HG03457 (cell line): ENCODE measurements around the gene CCDC97.
A peak's percentile ranks its signal among the peaks of the same experiment; 100 is the strongest.
"Not testable (repeated sequence)": the region's sequence is repeated elsewhere in the genome, so short reads cannot be mapped to it uniquely, and the experiment has no call there.

ENCODE experiments used
- ATAC-seq: cut with Tn5 transposase; IDR thresholded peaks from one replicate; pipeline ENCODE4 v1.9.1; 2021; ENCODE audit warnings: moderate number of reproducible peaks; ENCODE audit not compliant: unreplicated experiment

The CCDC97 gene

DNA sequence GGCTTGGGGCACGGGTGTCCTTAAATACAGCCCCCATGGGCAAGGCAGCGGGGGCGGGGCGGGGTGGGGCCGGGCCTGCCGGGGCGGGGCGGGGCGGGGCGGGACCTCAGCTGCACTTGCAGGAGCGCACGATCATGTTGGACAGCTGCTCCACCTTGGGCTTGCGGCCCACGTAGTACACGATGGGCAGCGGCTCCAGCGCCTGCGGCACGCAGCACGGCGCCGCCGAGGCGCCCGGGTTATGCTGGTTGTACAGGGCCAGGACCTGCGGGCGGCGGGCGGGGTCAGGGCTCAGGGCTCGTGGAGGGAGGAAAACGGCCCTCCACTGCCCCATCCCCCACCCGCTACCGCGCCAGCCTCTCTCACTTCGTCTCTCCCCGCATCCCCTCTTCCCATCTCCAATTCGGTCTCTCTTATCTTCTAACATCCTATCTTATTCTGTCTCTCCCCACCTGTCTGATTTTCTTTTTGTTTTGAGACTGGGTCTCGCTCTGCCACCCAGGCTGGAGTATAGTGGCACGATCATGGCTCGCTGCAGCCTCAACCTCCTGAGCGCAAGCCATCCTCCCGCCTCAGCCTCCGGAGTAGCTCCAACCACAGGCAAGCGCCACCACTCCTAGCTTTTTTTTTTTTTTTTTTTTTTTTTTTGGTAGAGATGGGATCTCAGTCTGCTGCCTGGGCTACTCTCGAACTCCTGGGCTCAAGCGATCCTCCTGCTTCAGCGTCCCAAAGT is 21.1 kb downstream of the CCDC97 start:
- ATAC-seq, result no peak

DNA sequence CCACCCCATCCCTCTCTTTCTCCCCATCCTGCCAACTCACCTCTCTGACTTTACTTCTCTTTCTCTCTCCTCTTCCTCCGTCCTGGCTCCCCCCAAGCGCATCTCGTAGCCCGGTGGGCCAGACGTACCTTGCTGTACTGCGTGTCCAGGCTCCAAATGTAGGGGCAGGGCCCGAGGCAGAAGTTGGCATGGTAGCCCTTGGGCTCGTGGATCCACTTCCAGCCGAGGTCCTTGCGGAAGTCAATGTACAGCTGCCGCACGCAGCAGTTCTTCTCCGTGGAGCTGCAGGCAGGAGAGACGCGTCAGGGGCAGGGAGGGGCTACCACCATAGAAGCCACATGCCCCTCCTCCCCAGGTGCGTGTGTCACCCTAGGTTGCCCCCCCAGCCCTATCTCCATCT is 22.0 kb downstream of the CCDC97 start:
- ATAC-seq, result no peak

DNA sequence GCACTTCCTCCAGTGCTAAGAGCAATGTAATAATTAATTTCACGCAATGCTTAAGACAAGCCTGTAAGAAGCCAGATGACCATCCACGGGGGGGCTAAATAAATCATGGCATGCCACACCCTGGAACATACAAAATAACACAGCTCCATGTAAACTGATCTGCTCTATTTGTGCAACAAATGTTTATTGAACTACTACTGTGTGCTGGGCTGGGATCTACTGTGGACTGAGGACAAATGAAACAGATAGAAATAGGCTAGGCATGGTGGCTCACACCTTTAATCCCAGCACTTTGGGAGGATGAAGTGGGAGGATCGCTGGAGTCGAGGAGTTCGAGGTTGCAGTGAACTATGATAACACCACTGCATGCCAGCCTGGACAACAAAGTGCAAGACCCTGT is 22.5 kb downstream of the CCDC97 start:
- no peak for ATAC-seq

DNA sequence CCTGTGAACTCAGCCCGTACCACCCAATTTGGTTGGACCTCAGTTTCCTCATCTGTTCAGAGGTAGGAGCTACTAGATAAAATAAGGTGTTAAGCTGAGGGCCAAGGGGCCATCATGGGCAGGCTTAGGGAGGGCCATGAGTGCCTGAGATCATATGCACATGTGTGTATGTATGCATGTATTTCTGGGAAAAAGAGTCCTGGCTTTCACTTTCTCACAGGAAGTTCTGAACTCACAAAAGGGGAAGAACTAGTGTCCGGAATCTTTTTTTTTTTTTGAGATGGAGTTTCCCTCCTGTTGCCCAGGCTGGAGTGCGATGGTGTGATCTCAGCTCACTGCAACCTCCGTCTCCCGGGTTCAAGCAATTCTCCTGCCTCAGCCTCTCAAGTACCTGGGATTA is 24.8 kb downstream of the CCDC97 start:
- no peak for ATAC-seq

DNA sequence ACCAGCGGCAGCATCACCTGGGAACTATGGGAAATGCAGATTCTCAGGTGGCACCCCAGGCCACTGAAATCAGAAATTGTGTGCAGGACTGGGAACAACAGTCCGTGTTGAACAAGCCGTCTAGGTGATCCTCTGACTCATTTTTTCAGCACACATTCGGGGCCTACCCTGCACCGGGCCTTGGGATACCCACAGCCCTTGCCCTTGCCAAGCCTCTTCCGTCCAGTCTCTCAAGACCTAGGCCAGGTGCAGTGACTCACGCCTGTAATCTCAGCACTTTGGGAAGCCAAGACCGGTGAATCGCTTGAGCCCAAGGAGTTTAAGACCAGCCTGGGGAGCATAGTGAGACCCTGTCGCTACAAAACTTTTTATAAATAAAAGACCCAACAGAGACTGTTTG is 25.5 kb downstream of the CCDC97 start:
- ATAC-seq, result no peak

DNA sequence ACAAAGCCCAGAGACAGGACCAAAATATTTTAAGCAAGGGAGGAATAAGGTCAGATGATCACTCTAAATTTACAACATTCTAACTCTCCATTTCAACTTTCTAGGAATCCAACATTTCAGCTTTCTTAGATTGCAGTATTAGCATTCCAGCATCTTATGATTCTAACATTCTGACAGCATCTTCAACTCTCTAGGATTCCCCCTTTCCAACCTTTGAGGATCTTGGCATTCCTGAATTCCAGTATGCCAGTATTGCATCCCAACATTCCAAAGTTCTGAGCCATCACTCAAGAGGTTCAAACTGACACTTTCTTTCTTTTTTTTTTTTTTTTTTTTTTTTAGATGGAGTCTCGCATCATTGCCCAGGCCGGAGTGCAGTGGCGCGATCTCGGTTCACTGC is 30.0 kb downstream of the CCDC97 start:
- no peak for ATAC-seq

DNA sequence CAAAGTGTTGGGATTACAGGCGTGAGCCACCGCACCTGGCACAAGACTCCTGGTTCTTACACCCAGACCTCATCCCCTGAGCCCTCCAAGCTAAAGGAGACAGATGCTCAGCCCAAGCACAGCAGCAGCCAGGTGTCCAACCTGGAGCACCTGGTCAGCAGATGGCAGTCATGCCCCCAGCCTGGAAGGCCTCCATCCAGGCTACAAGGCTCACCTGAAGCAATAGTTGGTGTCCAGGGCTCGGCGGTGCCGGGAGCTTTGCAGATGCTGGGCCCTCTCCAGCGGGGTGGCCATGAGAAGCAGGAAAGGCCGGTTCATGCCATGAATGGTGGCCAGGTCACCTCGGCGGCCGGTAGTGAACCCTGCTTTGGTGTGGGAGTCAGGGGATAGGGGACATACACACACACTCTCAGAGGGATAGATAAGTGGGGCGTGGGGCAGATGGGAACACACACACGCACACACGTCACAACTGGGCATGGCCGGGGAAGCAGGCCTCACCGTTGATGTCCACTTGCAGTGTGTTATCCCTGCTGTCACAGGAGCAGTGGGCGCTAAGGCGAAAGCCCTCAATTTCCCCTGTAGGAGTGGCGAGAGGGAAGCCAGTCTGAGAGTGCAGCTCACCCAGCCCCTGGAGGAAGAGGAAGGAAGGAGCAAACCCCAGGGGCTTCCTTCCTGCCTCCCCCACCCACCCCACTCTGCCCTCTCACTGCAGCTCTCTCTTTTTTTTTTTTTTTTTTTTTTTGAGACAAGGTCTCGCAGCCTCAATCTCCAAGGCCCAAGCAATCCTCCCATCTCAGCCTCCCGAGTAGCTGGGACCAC is 31.9 kb downstream of the CCDC97 start:
- no peak for ATAC-seq

DNA sequence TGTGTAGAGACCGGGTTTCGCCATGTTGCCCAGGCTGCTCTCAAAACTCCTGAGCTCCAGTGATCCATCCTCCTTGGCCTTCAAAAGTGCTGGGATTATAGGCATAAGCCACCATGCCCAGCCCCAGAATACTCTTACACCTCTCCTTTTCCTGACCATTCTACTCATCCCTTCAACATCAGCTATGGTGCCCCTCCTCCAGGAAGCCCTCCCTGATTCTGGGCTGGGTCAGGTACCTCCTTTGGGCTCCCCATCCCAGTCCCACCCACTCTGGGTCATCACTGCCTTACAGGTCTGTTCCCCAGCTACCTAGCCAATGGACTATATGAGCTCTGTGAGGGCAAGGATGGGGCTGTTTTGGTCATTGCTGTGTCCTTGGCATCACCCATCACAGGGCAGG is 34.2 kb downstream of the CCDC97 start:
- ATAC-seq, result no peak

DNA sequence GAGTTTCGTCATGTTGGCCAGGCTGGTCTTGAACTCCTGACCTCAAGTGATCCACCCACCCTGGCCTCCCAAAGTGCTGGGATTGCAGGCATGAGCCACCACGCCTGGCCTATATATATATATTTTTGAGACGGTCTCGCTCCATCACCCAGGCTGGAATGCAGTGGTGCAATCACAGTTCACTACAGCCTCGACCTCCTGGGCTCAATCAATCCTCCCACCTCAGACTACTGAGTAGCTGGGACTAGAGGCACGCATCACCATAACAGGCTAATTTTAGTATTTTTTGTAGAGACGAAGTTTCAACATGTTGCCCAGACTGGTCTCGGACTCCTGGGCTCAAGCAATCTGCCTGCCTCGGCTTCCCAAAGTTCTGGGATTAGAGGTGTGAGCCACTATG is 36.9 kb downstream of the CCDC97 start:
- not testable (repeated sequence) for ATAC-seq

DNA sequence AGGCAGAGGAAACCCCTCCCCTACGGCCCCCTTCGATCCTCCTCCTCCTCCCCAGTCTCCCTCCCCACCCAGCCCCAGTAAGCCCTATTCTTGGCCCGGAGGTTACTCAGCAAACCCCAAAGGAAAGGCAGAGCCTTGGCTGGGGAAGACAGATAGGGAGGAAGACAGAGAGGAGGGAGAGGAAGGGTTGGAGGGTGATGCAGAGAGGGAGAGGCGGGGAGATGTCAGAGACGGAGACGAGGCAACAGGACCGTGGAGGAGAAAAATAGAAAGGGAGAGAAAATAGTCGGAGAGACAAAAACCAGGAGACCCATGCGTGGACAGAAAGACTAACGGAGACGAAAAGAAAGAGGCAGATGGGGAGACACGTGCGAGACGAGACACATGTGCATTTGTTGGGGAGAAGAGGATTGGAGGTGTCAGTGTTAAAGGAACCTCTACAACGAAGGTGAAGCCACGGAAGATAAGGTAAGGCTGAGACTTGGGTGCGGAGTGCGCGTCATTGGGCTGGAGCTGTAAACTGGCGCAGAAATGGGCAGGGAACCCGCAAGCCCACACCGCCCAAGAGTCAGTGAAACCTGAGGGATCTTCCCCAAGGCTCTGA is 40.9 kb downstream of the CCDC97 start:
- ATAC-seq, result no peak

DNA sequence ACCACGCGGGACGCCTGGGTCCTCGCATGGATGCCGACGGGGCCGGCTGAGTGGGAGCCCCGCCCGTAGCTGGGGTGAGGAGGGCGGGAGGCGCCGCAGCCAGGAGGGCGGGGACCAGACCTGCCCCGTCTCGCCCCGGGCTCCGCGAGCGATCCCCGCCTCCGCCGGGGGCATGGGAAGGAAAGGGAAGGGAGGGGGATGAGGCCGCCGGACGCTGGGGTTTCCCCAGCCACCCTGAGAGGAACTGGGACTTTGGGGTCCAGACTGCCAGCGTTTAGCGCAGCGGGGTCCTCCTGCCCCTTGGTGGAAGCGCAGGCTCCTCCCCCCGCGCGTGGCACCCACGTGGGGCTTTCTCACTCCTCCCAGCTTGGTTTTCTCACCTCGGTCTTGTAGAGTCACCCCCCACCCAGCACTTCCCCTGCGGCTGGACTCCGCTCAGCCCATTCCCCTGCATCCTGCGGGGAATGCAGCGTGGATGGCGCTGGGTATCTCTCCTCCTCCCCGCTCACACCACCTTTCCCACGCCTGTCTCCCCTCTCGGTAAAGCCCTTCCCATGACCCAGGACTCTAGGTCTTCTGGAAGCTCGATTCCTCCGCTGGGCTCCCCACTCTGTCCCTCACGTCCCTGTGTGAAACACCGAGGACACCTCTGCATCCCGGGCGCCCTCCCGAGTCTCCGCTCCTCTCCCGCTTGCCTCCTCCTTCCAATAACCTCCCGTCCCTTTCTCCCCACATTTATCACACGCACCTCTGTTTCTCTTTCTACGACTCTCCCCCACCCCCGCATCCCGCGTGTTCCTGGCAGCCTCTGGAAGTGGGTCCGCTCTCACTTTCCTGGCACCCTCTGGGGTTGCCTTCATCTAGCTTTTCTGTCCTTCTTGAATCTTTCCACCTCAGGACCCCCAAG is 41.6 kb downstream of the CCDC97 start:
- peak; percentile 29 for ATAC-seq

DNA sequence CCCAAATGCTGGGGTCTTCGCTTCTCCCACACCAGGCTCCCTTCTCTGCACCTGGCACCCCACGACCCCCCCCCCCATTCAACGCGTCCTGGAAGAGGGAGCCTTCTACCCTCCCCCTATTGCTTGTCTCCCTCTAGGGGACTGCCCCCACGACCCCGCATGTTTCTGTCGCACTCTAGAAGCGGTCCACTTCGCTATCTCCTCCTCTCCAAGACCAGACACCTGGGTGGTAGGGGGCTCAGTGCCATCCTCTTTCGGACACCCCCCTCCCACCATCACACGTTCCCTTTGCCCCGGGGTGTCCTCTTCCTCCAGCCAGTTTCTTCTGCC is 42.3 kb downstream of the CCDC97 start:
- no peak for ATAC-seq

DNA sequence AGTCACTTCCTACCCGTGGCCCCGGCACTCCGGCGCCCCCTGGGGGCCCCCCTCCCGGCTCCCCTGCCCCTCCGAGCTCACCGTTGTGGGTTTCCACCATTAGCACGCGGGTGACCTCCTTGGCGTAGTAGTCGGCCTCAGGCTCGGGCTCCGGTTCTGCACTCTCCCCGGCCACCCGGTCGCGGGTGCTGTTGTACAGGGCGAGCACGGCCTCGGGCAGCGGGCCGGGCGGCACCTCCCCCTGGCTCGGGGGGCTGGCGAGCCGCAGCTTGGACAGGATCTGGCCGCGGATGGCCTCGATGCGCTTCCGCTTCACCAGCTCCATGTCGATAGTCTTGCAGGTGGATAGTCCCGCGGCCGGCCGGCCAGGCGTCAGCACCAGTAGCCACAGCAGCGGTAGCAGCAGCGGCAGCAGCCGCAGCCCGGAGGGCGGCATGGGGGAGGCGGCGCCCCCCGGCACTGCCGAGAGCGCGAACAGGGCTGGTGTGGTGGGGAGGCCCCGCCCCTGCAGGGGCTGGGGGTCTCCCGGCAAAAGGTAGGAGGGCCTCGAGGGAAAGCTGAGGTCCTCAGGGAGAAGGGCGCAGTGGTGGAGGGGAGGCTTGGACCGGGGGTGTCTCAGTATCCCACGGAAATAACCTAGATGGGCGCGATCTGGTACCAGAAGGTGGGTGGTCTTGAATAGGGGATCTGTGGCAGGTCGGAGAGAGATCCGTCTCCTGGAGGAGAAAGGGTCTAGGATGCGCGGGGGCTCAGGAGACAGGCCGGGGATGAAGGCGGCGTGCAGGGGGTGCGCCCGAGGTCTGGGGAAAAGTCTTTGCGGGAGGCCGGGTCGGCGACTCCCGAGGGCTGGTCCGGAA is 42.9 kb downstream of the CCDC97 start:
- no peak for ATAC-seq

DNA sequence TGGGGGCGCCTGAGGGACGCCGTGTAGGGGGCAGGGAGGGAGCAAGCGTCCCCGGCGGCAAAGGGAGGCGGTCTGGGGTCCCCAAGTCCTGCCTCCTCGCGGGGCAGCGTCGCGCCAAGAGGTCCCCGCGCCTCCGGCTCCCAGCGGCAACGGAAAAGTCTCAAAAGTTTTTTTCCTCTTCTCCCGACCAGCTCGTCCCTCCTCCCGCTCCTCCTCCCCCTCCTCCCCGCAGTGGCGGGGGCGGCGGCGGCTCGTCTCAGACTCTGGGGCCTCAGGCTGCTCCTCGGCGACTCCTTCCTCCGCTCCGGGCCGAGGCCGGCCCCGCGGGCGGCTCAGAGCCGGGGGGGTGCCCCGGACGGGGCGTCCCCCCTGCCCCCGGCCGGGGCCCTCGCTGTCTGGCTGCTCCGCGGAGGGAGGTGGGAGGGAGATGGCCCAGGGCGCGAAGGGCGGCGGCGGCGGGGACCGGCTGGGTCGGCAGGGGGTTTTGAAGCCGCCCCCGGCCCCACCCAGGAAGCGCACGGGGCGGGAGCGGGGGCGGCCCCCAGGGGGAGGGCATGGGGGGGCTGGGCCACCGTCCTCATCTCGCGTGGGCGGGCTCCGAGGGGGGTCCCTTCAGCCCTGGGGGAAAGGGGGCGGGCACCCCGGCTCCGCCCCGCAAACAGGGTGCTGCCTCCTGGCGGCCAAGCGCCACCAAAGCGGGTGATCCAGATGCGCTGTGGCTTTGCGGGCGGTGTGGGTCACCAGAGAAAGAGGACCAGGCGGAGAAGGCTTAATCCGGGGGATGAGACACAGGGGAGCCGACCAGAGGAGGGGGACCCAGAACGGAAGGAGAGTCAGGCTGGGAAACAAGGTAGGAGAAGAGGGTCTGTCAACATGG is 43.7 kb downstream of the CCDC97 start, which contains the start of gene TGFB1:
TGFB1 (minus strand) TSS at position 457 of the 877 bp plus-strand sequence. CDS start 878 bp downstream, outside the sequence.
- ATAC-seq, result peak; percentile 33

DNA sequence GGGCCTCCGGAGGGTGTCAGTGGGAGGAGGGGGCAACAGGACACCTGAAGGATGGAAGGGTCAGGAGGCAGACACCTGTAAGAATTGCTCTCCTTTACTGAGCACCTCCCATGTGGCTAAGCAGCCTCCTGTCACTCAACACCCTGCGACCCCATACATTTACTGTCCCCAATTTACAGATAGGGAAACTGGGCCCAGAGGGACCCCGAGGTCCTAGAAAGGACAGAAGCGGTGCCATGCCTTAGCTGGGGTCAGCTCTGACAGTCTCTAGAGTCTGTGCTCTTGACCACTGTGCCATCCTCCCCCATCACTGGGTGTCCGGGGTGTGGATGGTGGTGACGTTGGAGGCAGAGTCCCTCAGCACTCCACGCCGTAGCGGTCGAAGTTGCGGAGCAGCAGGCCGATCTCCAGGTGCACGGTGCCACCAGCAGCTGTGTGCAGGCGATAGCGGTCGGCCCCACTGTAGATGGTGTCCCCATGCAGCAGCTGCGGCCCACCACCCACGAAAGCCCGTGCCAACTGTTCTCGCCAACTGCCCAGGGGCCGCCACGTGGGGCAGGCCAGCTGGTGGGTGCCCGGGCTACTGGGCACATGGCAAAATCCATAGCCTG is 44.5 kb downstream of the CCDC97 start:
- no peak for ATAC-seq

DNA sequence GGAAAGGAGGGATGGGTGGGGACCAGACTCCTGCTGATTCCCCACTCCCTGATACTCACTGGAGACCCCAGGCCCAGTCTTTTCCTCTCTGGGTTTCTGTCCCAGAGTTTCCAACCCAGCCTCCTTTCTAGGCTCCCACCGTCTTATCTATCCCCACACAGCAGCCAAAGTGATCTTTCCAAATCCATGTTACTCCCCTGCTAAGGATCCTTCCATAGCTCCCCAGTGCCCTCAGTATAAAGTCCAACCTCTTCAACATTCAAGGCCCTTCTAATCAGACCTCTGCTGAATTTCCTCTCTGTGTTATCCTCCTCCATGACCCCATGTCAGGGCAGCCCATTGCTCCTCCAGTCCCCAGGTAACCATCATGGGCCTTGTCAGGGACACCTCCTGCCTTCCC is 45.1 kb downstream of the CCDC97 start:
- ATAC-seq, result no peak

DNA sequence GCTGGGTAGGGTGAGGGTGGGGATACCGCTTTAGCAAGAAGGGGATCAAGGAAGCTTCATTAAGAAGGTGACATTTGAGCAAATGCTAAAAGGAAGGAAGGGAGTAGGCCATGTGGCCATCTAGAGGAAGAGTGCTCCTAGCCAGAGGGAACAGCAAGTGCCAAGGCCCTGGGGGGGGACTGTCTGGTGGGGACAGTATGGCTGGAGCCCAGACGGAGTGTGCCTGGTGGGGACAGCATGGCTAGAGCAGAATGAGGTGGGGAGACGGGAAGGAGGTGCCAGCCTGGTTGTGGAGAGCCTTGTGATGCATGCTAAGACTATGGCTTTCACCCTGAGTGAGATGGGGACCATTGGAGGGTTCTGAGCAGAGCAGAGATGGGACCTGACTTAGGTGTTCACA is 45.8 kb downstream of the CCDC97 start:
- ATAC-seq, result no peak

DNA sequence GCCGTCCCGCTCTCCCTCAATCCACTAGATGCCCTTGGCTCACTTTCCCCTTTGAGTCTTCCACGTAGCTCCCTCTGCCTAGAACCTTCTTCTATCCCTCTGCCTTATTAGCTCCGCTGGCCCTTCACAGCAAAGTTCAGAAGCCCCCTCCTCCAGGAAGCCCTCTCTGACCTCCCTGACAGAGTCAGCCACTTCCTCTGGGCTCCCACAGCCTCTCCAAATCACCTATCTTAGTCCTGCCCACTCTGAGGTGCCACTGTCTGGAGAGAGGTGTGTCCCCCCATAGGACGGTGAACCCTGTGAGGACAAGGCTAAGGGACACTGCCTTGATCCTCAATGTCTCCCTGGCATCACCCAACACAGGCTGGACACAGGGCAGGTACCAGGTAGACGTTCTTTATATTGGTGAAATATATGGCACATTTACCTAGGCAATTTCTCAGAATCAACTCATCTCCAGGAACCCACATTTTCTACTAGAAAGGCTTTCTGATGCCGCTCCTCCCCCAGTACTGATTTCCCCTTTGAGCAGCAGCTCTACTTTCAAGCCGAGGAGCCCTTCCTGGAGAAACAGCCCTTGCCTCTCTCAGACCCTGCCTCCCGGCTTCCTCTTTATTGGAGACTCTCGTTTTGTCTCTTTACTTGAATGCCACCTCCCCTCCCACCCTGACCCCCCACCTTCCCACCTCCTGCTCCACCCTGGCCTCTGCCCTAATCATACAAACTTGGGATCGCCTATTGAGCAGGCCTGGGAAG is 47.2 kb downstream of the CCDC97 start:
- ATAC-seq, result no peak
